Stimulated activated naive CD8-positive, alpha-beta T cell treated with anti-CD3 and anti-CD28 coated beads, Interleukin-15, Interleukin-2, amounts not matched to agents 100 ng/mL and 50 ng/mL, for 24 hours (primary cell): ENCODE data around the gene POLE.

Experiments used
- H3K27ac Mint-ChIP-seq: one replicate; pipeline ENCODE4 v1.8.0; 2021; ENCODE audit warnings: mild to moderate bottlenecking, mixed read lengths
- H3K27me3 Mint-ChIP-seq: one replicate; pipeline ENCODE4 v1.8.0; 2021; ENCODE audit warnings: mixed read lengths
- H3K36me3 Mint-ChIP-seq: one replicate; pipeline ENCODE4 v1.8.0; 2021; ENCODE audit warnings: low read depth, mixed read lengths
- H3K4me1 Mint-ChIP-seq: one replicate; pipeline ENCODE4 v1.8.0; 2021; ENCODE audit warnings: low read depth, mixed read lengths
- H3K4me3 Mint-ChIP-seq: one replicate; pipeline ENCODE4 v1.8.0; 2021; ENCODE audit warnings: mild to moderate bottlenecking, mixed read lengths
- H3K9me3 Mint-ChIP-seq: one replicate; pipeline ENCODE4 v1.8.0; 2021; ENCODE audit warnings: mixed read lengths

The POLE gene

DNA sequence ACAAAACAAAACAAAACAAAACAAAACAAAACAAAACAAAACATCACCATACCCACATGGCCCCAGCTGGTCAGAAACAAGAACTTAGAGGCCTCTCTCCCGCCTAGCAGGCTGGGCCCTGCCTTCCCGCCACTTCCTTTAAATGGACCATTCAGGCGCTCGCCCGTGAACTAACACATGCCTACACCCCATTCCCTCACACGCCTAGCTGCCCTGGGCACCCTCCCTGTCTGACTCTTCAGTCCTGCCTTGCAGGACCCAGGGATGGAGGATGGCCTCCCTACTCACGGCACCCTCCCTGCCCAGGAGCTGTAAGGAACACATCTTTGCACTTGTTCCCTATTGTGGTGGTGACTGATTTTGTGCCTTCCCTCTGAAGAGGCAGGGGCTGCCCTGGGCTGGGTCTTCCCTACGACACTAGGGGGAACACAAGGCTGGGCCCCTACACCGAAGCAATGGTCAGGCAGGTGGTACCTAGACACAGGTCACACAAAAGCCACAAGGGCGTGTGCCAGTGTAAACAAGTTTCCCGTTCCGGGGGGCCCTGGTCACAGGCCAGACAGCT, 47.1 kb downstream of the POLE start:
- Mint-ChIP-seq H3K9me3 (no peaks in the 10 kb centered on the region), H3K4me3 (no peak overlapping the region), H3K4me1 (no peaks in the 10 kb centered on the region), H3K36me3 (peaks cover 83% of the 10 kb centered on the region), H3K27ac (no peak overlapping the region), H3K27me3 (no peaks in the 10 kb centered on the region)

- Mint-ChIP-seq H3K4me3 (no peak overlapping the region), H3K36me3 (peaks cover 90% of the 10 kb centered on the region), H3K27me3 (no peaks in the 10 kb centered on the region), H3K4me1 (no peaks in the 10 kb centered on the region), H3K9me3 (no peaks in the 10 kb centered on the region), H3K27ac (no peak overlapping the region)
Measured at GRCh38 chr12:132638541-132639408, 48.4 kb downstream of the POLE start.

DNA sequence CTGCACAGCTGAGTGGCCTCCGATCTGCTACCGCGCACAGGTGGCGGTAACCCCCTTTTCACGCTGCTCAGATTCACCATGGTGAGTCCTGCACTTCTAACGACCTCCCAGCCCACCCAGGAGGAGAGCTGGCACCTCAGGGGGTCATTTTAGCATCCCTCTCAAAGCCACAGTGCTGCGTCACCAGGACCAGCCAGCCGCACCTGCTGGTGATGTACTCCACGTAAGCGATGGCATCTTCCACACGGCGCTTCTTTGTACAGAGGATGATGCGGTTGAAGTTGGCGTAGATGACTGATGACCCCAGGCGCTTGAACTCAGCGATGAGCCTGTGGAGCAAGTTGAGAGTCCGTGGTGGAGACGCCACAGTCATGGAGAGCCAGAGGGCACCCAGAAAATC, 49.3 kb downstream of the POLE start:
- no peaks in the 10 kb centered on the region for H3K27me3 Mint-ChIP-seq
- no peak overlapping the region for H3K4me3 Mint-ChIP-seq
- H3K27ac Mint-ChIP-seq: no peak overlapping the region
- peaks cover 88% of the 10 kb centered on the region for H3K36me3 Mint-ChIP-seq
- H3K4me1 Mint-ChIP-seq: no peaks in the 10 kb centered on the region
- no peaks in the 10 kb centered on the region for H3K9me3 Mint-ChIP-seq

- H3K36me3 Mint-ChIP-seq: peaks cover 91% of the 10 kb centered on the region
- H3K27ac Mint-ChIP-seq: no peak overlapping the region
- no peaks in the 10 kb centered on the region for H3K9me3 Mint-ChIP-seq
- no peaks in the 10 kb centered on the region for H3K4me1 Mint-ChIP-seq
- no peaks in the 10 kb centered on the region for H3K27me3 Mint-ChIP-seq
- no peak overlapping the region for H3K4me3 Mint-ChIP-seq
Measured at GRCh38 chr12:132635076-132635955, 51.8 kb downstream of the POLE start.

- no peaks in the 10 kb centered on the region for H3K9me3 Mint-ChIP-seq
- no peaks in the 10 kb centered on the region for H3K27me3 Mint-ChIP-seq
- H3K4me3 Mint-ChIP-seq: no peak overlapping the region
- no peaks in the 10 kb centered on the region for H3K4me1 Mint-ChIP-seq
- H3K36me3 Mint-ChIP-seq: peaks cover 94% of the 10 kb centered on the region
- H3K27ac Mint-ChIP-seq: no peak overlapping the region
Measured at GRCh38 chr12:132634411-132634990, 52.6 kb downstream of the POLE start.

DNA sequence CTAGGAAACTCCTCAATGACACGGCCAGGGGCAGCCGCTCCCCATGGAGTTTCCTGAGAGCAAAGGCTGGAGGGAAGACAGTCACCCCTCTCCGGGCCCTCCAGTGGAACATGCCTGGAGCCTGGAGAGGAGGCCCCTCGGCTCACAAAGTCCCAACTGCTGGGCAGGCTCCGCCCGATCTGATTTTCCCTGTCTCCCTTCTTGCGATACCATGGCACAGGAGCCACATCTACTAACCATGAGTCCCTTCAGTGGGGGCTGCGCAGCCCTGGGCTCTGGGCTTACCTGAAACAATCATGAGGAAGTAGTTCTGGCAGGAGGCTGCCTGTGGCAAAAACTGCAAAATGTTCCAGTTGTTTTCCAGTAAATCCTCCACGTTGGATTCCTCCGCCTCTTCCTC, 53.2 kb downstream of the POLE start:
- H3K4me3 Mint-ChIP-seq: no peak overlapping the region
- H3K9me3 Mint-ChIP-seq: no peaks in the 10 kb centered on the region
- peaks cover 94% of the 10 kb centered on the region for H3K36me3 Mint-ChIP-seq
- no peaks in the 10 kb centered on the region for H3K27me3 Mint-ChIP-seq
- H3K27ac Mint-ChIP-seq: no peak overlapping the region
- no peaks in the 10 kb centered on the region for H3K4me1 Mint-ChIP-seq

DNA sequence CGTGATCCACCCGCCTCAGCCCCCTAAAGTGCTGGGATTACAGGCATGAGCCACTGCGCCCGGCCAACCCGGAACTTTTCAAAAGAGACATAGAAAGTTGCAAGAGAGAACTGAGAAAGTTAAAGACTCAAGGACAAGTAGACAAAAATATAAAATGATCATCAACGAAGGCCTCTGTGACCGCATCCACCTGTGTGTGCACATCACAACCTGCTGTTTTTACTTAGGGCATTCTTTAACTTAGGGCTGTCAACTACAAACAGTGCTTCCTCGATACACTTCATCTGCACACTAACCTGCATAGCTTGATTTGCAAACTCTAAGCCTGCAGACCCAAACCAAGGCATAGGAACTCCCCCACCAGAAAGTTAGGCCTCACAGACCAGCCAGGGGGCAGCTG, 53.7 kb downstream of the POLE start:
- no peaks in the 10 kb centered on the region for H3K27me3 Mint-ChIP-seq
- no peak overlapping the region for H3K4me3 Mint-ChIP-seq
- peaks cover 94% of the 10 kb centered on the region for H3K36me3 Mint-ChIP-seq
- H3K27ac Mint-ChIP-seq: no peak overlapping the region
- no peaks in the 10 kb centered on the region for H3K9me3 Mint-ChIP-seq
- no peaks in the 10 kb centered on the region for H3K4me1 Mint-ChIP-seq

- Mint-ChIP-seq H3K9me3 (no peaks in the 10 kb centered on the region), H3K4me3 (no peak overlapping the region), H3K4me1 (no peaks in the 10 kb centered on the region), H3K36me3 (peaks cover 87% of the 10 kb centered on the region), H3K27ac (no peak overlapping the region), H3K27me3 (no peaks in the 10 kb centered on the region)
Measured at GRCh38 chr12:132632521-132633228, 54.5 kb downstream of the POLE start.

GRCh38 chr12:132631666-132632065, 55.5 kb downstream of the POLE start:
- H3K9me3 Mint-ChIP-seq: no peaks in the 10 kb centered on the region
- H3K27me3 Mint-ChIP-seq: no peaks in the 10 kb centered on the region
- no peak overlapping the region for H3K4me3 Mint-ChIP-seq
- H3K4me1 Mint-ChIP-seq: no peaks in the 10 kb centered on the region
- peaks cover 77% of the 10 kb centered on the region for H3K36me3 Mint-ChIP-seq
- no peak overlapping the region for H3K27ac Mint-ChIP-seq

GRCh38 chr12:132630672-132631071, 56.5 kb downstream of the POLE start:
- Mint-ChIP-seq H3K9me3 (no peaks in the 10 kb centered on the region), H3K4me1 (no peaks in the 10 kb centered on the region), H3K4me3 (no peak overlapping the region), H3K27me3 (no peaks in the 10 kb centered on the region), H3K36me3 (peaks cover 74% of the 10 kb centered on the region), H3K27ac (no peak overlapping the region)

DNA sequence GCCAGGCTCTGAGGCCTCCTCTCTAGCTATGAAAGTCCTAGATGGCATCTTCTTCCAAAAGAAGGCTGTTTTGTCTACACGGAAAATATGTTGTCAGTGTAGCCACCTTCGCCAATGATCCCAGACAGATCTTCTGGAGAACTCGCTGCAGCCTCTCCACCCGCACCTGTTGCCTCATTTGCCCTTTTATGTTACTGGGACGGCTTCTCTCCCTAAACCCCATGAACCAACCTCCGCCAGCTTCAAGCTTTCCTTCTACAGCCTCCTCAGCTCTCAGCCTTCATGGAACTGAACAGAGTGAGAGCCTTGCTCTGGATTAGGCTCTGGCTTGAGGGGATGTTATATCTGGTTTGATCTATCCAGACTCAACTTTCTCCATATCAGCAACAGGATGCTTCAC, 57.8 kb downstream of the POLE start:
- H3K36me3 Mint-ChIP-seq: peaks cover 70% of the 10 kb centered on the region

DNA sequence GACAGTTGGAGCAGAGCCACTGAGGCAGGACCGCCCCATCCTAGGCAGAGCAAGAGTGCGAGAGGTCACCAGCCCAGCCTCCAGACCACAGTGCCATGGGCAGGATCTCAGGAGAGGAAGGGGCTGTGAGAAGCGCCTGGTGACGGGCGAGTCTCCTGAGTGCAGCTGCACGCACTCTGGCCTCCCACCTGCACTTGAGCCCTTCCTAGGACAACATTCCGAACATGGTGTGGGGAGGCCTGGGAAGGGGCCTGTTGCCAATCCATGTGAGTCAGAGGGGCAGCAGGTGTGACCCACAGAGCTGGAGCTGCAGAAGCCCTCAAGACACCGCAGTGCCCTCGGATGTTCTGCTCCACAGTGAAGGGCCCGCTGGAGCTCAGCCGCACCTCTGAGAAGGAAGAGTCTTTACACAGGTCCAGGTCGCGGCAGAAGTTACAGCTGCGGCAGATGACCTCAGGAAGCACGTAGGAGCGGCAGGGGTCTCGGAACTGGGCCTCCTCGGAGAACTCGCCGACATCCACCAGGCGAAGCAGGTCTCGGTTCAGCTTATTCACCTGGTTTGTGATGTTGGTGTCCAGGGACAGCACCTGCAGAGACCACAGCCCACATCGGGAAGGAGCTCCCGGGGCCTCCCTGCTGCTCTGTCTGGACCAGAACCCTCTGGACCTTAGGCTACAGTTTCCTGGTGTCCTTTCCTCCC, 61.3 kb downstream of the POLE start:
- Mint-ChIP-seq H3K4me3 (no peak overlapping the region), H3K27ac (no peak overlapping the region), H3K27me3 (no peaks in the 10 kb centered on the region), H3K4me1 (no peaks in the 10 kb centered on the region), H3K9me3 (no peaks in the 10 kb centered on the region), H3K36me3 (peaks cover 53% of the 10 kb centered on the region)

More for the DNA sequence above, 57.8 kb downstream of the POLE start:
- Mint-ChIP-seq H3K4me1 (no peaks in the 10 kb centered on the region), H3K27ac (no peak overlapping the region), H3K27me3 (no peaks in the 10 kb centered on the region), H3K4me3 (no peak overlapping the region), H3K9me3 (no peaks in the 10 kb centered on the region)

DNA sequence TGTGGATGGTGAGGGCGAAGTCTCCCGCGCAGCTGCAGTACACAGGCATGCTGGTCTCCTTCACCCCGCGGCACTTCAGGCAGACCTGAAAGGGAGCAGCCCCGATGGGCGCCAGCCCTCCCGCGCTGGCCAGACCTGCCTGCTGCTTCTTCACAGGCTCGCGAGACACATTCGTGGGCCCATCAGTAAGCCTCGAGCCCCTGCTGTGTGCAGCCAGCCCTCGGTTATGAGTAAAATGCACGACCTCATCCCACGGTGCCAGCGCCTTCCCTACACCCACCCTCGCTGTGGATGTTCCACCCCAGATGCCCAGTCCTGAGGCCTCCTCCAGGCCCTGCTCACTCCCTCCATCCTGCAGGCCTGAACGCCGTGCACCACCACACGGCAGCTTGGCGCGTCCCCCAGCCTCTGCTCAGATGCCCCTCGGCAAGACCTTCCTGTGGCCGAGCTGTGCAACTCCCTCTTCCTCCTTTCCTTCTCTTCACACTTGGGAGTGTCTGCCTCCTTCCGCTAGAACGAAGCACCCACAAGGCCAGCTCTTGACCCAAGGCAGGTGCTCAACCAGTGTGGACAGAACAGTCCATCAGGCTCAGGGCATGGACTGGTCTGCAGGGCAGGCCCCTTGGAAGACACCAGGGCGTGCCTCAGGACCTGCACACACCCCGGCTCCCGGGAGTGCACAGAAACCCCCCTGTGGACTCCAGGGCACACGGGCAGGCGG, 62.1 kb downstream of the POLE start:
- peaks cover 46% of the 10 kb centered on the region for H3K36me3 Mint-ChIP-seq
- no peaks in the 10 kb centered on the region for H3K27me3 Mint-ChIP-seq
- no peaks in the 10 kb centered on the region for H3K9me3 Mint-ChIP-seq
- no peaks in the 10 kb centered on the region for H3K4me1 Mint-ChIP-seq
- H3K27ac Mint-ChIP-seq: no peak overlapping the region
- no peak overlapping the region for H3K4me3 Mint-ChIP-seq
